Mesenchymal stem cell (in vitro differentiated cells and primary cell): ENCODE measurements around the gene CD52.

Experiments used
- DNase-seq: peaks from one replicate; pipeline ENCODE4 v3.0.0-alpha.2; 2013
- H2AFZ ChIP-seq: one replicate; pipeline ENCODE4 v1.6.1; 2013; ENCODE audit warnings: low read depth, mild to moderate bottlenecking, control low read depth, inconsistent platforms, low read length, moderate library complexity
- H2AK5ac ChIP-seq: 2 replicates; pipeline ENCODE4 v1.6.1; 2013; ENCODE audit warnings: low read length, moderate library complexity, mild to moderate bottlenecking, inconsistent platforms; ENCODE audit not compliant: severe bottlenecking
- H2BK120ac ChIP-seq: one replicate; pipeline ENCODE4 v1.6.1; 2013; ENCODE audit warnings: low read depth, mild to moderate bottlenecking, inconsistent platforms, low read length, moderate library complexity
- H2BK12ac ChIP-seq, 2 experiments: one replicate each; pipeline ENCODE4 v1.6.1; 2013; ENCODE audit warnings: inconsistent platforms in 2 of 2, low read length in 2 of 2, mild to moderate bottlenecking in 2 of 2, moderate library complexity in 2 of 2, control low read depth in 1 of 2
- H2BK15ac ChIP-seq: one replicate; pipeline ENCODE4 v1.6.1; 2013; ENCODE audit warnings: mild to moderate bottlenecking, low read depth, inconsistent platforms; ENCODE audit not compliant: poor library complexity, severe bottlenecking
- H2BK5ac ChIP-seq: 2 replicates; pipeline ENCODE4 v1.6.1; 2013; ENCODE audit warnings: low read depth, mild to moderate bottlenecking, low read length, control low read depth, inconsistent platforms; ENCODE audit not compliant: poor library complexity, severe bottlenecking
- H3K14ac ChIP-seq, 2 experiments: one replicate each; pipeline ENCODE4 v1.6.1; 2013; ENCODE audit warnings: inconsistent platforms in 2 of 2, low read length in 2 of 2, control low read depth in 1 of 2, mild to moderate bottlenecking in 1 of 2, moderate library complexity in 1 of 2
- H3K18ac ChIP-seq, 2 experiments: one replicate each; pipeline ENCODE4 v1.6.1; 2013; ENCODE audit warnings: inconsistent platforms in 2 of 2, low read length in 2 of 2, control low read depth in 1 of 2, low read depth in 1 of 2, mild to moderate bottlenecking in 1 of 2
- H3K23ac ChIP-seq, 2 experiments: one replicate each; pipeline ENCODE4 v1.6.1; 2013; ENCODE audit warnings: inconsistent platforms in 2 of 2, low read length in 2 of 2, mild to moderate bottlenecking in 2 of 2, moderate library complexity in 2 of 2, control low read depth in 1 of 2
- H3K27ac ChIP-seq: 2 replicates; pipeline ENCODE4 v1.5.1; 2013; ENCODE audit warnings: mild to moderate bottlenecking, moderate library complexity, low read length, control low read depth, inconsistent platforms; ENCODE audit not compliant: poor library complexity, severe bottlenecking
- H3K27me3 ChIP-seq, 2 experiments: 2 replicates each; pipeline versions ENCODE4 v1.6.1 to v1.7.0; 2013; ENCODE audit warnings: low read length in 2 of 2, mild to moderate bottlenecking in 2 of 2, moderate library complexity in 2 of 2, control low read depth in 1 of 2, inconsistent platforms in 1 of 2; ENCODE audit not compliant: control insufficient read depth in 1 of 2, insufficient read depth in 1 of 2
- H3K36me3 ChIP-seq, 2 experiments: 2 replicates each; pipeline versions ENCODE4 v1.6.1 to v1.7.0; 2013; ENCODE audit warnings: low read length in 2 of 2, control low read depth in 1 of 2, inconsistent platforms in 1 of 2, low read depth in 1 of 2, mild to moderate bottlenecking in 1 of 2; ENCODE audit not compliant: insufficient read depth in 2 of 2, control insufficient read depth in 1 of 2
- H3K4ac ChIP-seq, 2 experiments: one replicate each; pipeline ENCODE4 v1.6.1; 2013; ENCODE audit warnings: inconsistent platforms in 2 of 2, low read length in 2 of 2, mild to moderate bottlenecking in 2 of 2, moderate library complexity in 2 of 2, control low read depth in 1 of 2, low read depth in 1 of 2
- H3K4me1 ChIP-seq: 2 replicates; pipeline ENCODE4 v1.6.1; 2013; ENCODE audit warnings: low read depth, low read length, control low read depth; ENCODE audit not compliant: control insufficient read depth, insufficient read depth
- H3K4me2 ChIP-seq: 2 replicates; pipeline ENCODE4 v1.6.1; 2013; ENCODE audit warnings: low read length, mild to moderate bottlenecking, inconsistent platforms; ENCODE audit not compliant: poor library complexity, severe bottlenecking
- H3K4me3 ChIP-seq, 2 experiments: 2 replicates each; pipeline versions ENCODE4 v1.5.1 to v1.7.0; 2013; ENCODE audit warnings: low read length in 2 of 2, mild to moderate bottlenecking in 2 of 2, control low read depth in 1 of 2, low read depth in 1 of 2; ENCODE audit not compliant: insufficient read depth in 1 of 2
- H3K79me1 ChIP-seq: replicated peaks from 2 replicates; pipeline ENCODE4 v1.6.1; 2013; ENCODE audit warnings: mild to moderate bottlenecking, control low read depth, low read length, inconsistent platforms; ENCODE audit not compliant: poor library complexity, severe bottlenecking
- H3K9ac ChIP-seq: 2 replicates; pipeline ENCODE4 v1.7.0; 2013; ENCODE audit warnings: mild to moderate bottlenecking, low read length, moderate library complexity
- H3K9me3 ChIP-seq: 2 replicates; pipeline ENCODE4 v1.7.0; 2013; ENCODE audit warnings: mild to moderate bottlenecking, low read length; ENCODE audit not compliant: control insufficient read depth
- H4K8ac ChIP-seq: one replicate; pipeline ENCODE4 v1.6.1; 2013; ENCODE audit warnings: inconsistent platforms, mild to moderate bottlenecking, low read length, moderate library complexity
- H4K91ac ChIP-seq: one replicate; pipeline ENCODE4 v1.6.1; 2013; ENCODE audit warnings: mild to moderate bottlenecking, low read length, inconsistent platforms
- WGBS: methylation state at CpG from one replicate; pipeline ENCODE4 v1.1.7; 2013; ENCODE audit warnings: mixed read lengths; 5-methylcytosine and 5-hydroxymethylcytosine counted together

CD52 gene

DNA sequence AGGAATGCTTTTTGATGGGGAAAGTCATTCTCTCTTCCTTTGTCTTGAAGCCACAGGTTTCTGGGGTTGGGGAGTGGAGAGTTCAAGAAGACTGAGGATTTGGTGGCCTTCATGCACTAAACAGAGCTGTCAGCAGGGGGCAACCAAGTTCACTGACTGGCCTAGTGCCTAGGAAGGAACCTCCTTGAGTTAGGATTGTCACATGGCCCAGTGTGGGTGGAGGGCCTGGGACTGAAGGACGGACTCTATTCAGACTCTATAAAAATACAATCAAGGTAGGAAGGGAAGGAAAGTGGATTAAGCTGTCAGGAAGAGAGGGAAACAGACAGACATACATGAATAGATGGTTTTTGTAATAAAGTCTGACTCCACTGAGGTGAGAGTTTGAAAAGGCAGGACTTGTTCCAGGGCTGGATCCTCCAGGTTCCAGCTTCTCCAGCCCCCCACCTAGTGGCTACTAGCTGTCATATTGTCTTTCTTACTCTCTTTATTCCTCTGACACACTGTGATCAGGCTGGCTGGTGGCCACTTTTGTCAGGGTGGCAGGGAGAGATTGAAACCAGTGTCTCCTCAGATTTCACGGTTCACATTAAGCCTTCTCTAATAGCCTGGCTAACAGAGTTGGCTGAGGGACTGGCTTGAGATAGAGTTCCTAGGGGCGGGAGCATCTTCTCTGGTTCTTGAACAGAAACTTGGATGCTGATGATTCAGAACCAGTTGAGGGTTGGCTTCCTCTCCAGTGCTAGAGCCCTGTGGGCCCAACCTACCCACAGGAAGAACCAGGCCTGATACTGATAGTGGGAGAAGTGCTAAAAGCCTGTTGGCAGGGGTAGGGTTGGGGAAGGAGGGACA, 42.0 kb upstream of the CD52 start:
- H2AK5ac ChIP-seq, result peak overlapping the region; percentile 44
- H4K91ac ChIP-seq, result peak overlapping the region; percentile 82
- H3K18ac ChIP-seq, result peak overlapping the region; percentile 69 to 86
- peak overlapping the region; percentile 5 for H3K4me2 ChIP-seq
- H2BK15ac ChIP-seq, result peak overlapping the region; percentile 45
- peak overlapping the region; percentile 84 for H3K9ac ChIP-seq
- H3K27ac ChIP-seq, result peak overlapping the region; percentile 57
- H3K4ac ChIP-seq, result peak overlapping the region; percentile 28 to 55
- H2BK120ac ChIP-seq, result peak overlapping the region; percentile 52
- H2BK5ac ChIP-seq, result no peak overlapping the region
- no peaks in the 10 kb centered on the region for H3K9me3 ChIP-seq
- H3K79me1 ChIP-seq, result peaks cover 9% of the 10 kb centered on the region
- peak overlapping the region; percentile 18 to 42 for H2BK12ac ChIP-seq
- H4K8ac ChIP-seq, result peak overlapping the region; percentile 73
- H3K4me1 ChIP-seq, result peaks cover 21% of the 10 kb centered on the region
- peak overlapping the region in 1 of 2 experiments; percentile 45 for H3K4me3 ChIP-seq
- 36% methylated on average over 3 of the region's 3 CpGs for WGBS
- peaks cover 23 to 29% of the 10 kb centered on the region in 2 experiments for H3K36me3 ChIP-seq
- H3K23ac ChIP-seq, result no peak overlapping the region
- DNase-seq, result peak; percentile 91
- no peak overlapping the region for H3K14ac ChIP-seq
- H3K27me3 ChIP-seq, result no peaks in the 10 kb centered on the region
- H2AFZ ChIP-seq, result no peak overlapping the region

DNA sequence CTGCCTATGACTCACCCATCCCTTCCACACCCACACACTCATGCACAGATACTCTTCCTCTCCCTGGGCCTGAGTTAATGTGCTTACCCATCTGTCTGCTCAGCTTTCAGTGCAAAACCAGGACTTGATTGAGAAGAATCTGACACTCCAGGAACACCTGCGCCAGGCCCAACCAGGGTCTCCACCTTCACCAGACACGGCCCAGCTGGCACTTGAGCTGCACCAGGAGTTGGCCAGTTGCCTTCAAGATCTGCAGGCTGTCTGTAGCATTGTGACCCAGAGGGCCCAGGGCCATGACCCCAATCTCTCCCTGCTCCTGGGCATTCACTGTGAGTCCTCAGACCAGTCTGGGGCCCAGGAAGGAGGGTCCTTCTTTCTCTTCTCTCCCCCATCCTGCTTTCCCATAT, 41.3 kb upstream of the CD52 start:
- Histone ChIP-seq H3K4me1 (peaks cover 27% of the 10 kb centered on the region), H2BK5ac (no peak overlapping the region), H3K14ac (no peak overlapping the region), H2BK120ac (no peak overlapping the region), H2AFZ (no peak overlapping the region), H2BK15ac (no peak overlapping the region), H3K9ac (peak overlapping the region; percentile 84), H3K4me3 (peak overlapping the region in 1 of 2 experiments; percentile 46), H3K9me3 (no peaks in the 10 kb centered on the region), H3K79me1 (peaks cover 9% of the 10 kb centered on the region), H3K27ac (peak overlapping the region; percentile 57), H3K4me2 (no peak overlapping the region), H3K27me3 (no peaks in the 10 kb centered on the region), H3K23ac (no peak overlapping the region), H2BK12ac (peak overlapping the region; percentile 4 to 49), H2AK5ac (no peak overlapping the region), H4K91ac (peak overlapping the region; percentile 57), H3K36me3 (peaks cover 23 to 30% of the 10 kb centered on the region in 2 experiments), H4K8ac (no peak overlapping the region), H3K18ac (peak overlapping the region in 1 of 2 experiments; percentile 58), H3K4ac (peak overlapping the region in 1 of 2 experiments; percentile 48)
- DNase-seq, result no peak
- 41% methylated on average over 2 of the region's 2 CpGs for WGBS

DNA sequence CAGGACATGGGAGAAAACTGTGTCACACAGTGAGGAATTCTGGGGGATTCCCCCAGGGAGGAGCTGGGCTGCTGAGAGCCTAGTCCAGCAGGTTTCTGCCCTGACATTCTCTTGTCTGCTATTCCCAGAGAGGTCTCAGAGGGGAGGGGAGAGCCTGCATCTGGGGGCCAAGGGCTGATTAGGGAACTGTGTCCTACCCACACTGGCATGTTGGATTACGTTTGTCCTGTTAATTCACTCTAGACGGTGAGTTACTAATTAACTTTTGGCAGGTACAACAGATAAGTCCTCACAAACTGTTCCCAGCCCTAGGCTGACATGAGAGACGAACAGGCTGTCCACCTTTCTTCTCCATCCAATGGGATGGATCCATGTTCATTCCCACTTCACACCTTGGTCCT, 40.5 kb upstream of the CD52 start:
- no peak overlapping the region for H2AK5ac ChIP-seq

DNA sequence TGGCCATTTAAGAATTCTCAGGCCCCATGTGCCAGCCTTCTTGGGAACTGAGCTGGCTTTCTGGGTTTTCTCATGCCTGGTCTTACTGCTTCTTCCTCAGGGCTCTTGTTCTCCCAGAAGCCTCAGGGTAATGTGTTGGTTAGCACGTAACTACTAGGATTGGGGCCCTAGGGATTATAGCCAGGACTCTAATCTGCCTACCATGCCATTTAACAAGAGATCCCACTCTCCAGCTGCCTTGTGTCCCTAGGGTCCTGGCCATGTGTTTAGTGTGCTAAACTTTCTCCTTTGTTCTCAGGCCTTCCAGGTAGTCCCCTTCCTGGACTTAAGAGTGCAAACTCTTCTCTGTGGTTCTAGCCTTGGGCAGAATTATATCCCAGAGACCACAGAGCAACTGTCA, 40.0 kb upstream of the CD52 start:
- H3K4me3 ChIP-seq, result no peak overlapping the region
- no peaks in the 10 kb centered on the region for H3K9me3 ChIP-seq
- H3K79me1 ChIP-seq, result peaks cover 13% of the 10 kb centered on the region
- H2BK120ac ChIP-seq, result no peak overlapping the region
- H3K23ac ChIP-seq, result no peak overlapping the region
- H3K4me2 ChIP-seq, result no peak overlapping the region
- H4K8ac ChIP-seq, result no peak overlapping the region
- no peak overlapping the region for H2AFZ ChIP-seq
- no peak for DNase-seq
- 78% methylated on average over 1 of the region's 1 CpG for WGBS
- H3K14ac ChIP-seq, result no peak overlapping the region
- peak overlapping the region; percentile 14 to 37 for H2BK12ac ChIP-seq
- peak overlapping the region; percentile 13 to 53 for H3K18ac ChIP-seq
- peak overlapping the region; percentile 25 to 26 for H3K4ac ChIP-seq
- H3K9ac ChIP-seq, result peak overlapping the region; percentile 84
- no peaks in the 10 kb centered on the region for H3K27me3 ChIP-seq
- peak overlapping the region; percentile 26 for H2BK15ac ChIP-seq
- H2AK5ac ChIP-seq, result peak overlapping the region; percentile 34
- peaks cover 39% of the 10 kb centered on the region for H3K4me1 ChIP-seq
- H4K91ac ChIP-seq, result no peak overlapping the region
- peaks cover 29 to 30% of the 10 kb centered on the region in 2 experiments for H3K36me3 ChIP-seq
- no peak overlapping the region for H3K27ac ChIP-seq
- no peak overlapping the region for H2BK5ac ChIP-seq

More for the DNA sequence above, 40.5 kb upstream of the CD52 start:
- H3K27me3 ChIP-seq, result no peaks in the 10 kb centered on the region
- peaks cover 35% of the 10 kb centered on the region for H3K4me1 ChIP-seq
- H3K36me3 ChIP-seq, result peaks cover 24 to 27% of the 10 kb centered on the region in 2 experiments
- no peak overlapping the region for H3K27ac ChIP-seq
- DNase-seq, result no peak
- H3K18ac ChIP-seq, result peak overlapping the region in 1 of 2 experiments; percentile 13
- H2BK5ac ChIP-seq, result no peak overlapping the region
- no peak overlapping the region for H2BK15ac ChIP-seq
- H3K23ac ChIP-seq, result no peak overlapping the region
- H2BK12ac ChIP-seq, result peak overlapping the region in 1 of 2 experiments; percentile 37
- no peak overlapping the region for H4K8ac ChIP-seq
- H3K9me3 ChIP-seq, result no peaks in the 10 kb centered on the region
- 95% methylated on average over 3 of the region's 3 CpGs for WGBS
- no peak overlapping the region for H2BK120ac ChIP-seq
- no peak overlapping the region for H3K4ac ChIP-seq
- peaks cover 11% of the 10 kb centered on the region for H3K79me1 ChIP-seq
- H3K4me3 ChIP-seq, result peak overlapping the region in 1 of 2 experiments; percentile 46
- H2AFZ ChIP-seq, result no peak overlapping the region
- H3K14ac ChIP-seq, result peak overlapping the region in 1 of 2 experiments; percentile 36
- H3K4me2 ChIP-seq, result no peak overlapping the region
- H4K91ac ChIP-seq, result no peak overlapping the region
- H3K9ac ChIP-seq, result peak overlapping the region; percentile 84
